ENCODE measurements around the gene DGCR2.

GRCh38 chr22:19063581-19064353, 58.4 kb downstream of the DGCR2 start:
- TF ChIP-seq CTCF (IDR thresholded peaks at IDR 0.05; ENCODE audit: poor library complexity, severe bottlenecking) = no peak
- no peak for TF ChIP-seq SMC3 (conservative IDR thresholded peaks at IDR 0.05; ENCODE audit: poor library complexity)
- no peak for TF ChIP-seq RAD21 (conservative IDR thresholded peaks at IDR 0.05)
- TF ChIP-seq EP300 (conservative IDR thresholded peaks at IDR 0.05; ENCODE audit: poor library complexity, severe bottlenecking) = no peak
- no peak for TF ChIP-seq TAF1 (IDR thresholded peaks at IDR 0.05; ENCODE audit: low read depth)
- no peak for TF ChIP-seq POLR2AphosphoS5 (IDR thresholded peaks at IDR 0.05)
